Naive thymus-derived CD4-positive, alpha-beta T cell (primary cell): ENCODE measurements around the gene APOC1. TPM values are rescaled to one million over a fixed set of nuclear protein-coding genes. Genes with fewer than 3 reads are reported as not detected.

Source experiments
- ATAC-seq: fragments of 150-1000 bp; cut with Tn5 transposase; 2 replicates; pipeline ENCODE4 v1.10.0; 2021; ENCODE audit warnings: mild to moderate bottlenecking, moderate library complexity
- CTCF ChIA-PET: fragments of 350-600 bp; sonication (Branson Sonifier 250); formaldehyde crosslinking; loops from one replicate; lab custom pipeline; 2021; ENCODE audit warnings: antibody characterized with exemption; lab: Charles Lee
- POLR2A ChIA-PET: fragments of 350-600 bp; sonication (Branson Sonifier 250); formaldehyde crosslinking; loops from one replicate; lab custom pipeline; 2021; ENCODE audit warnings: antibody characterized with exemption, inconsistent platforms; lab: Charles Lee
- DNase-seq, 9 donors: peaks; one replicate each; pipeline versions ENCODE4 v3.0.0 to v3.0.0-alpha.2; 2020 to 2022; ENCODE audit warnings: mixed read lengths in 1 of 9
- H3K27ac ChIP-seq: one replicate; pipeline ENCODE4 v1.7.0; 2013; ENCODE audit warnings: mild to moderate bottlenecking, low read depth, low read length, moderate library complexity
- H3K27me3 ChIP-seq, 2 donors: one replicate each; pipeline ENCODE4 v1.7.0; 2013; ENCODE audit warnings: low read length in 2 of 2, mild to moderate bottlenecking in 2 of 2, moderate library complexity in 2 of 2; ENCODE audit not compliant: control insufficient read depth in 2 of 2, insufficient read depth in 2 of 2
- H3K36me3 ChIP-seq, 3 experiments: 1 replicate in 2 of 3; 2 replicates in 1 of 3; pipeline ENCODE4 v1.7.0; 2013; ENCODE audit warnings: low read length in 3 of 3, mild to moderate bottlenecking in 3 of 3, moderate library complexity in 1 of 3; ENCODE audit not compliant: insufficient read depth in 3 of 3, control insufficient read depth in 2 of 3
- H3K4me1 ChIP-seq, 2 donors: one replicate each; pipeline ENCODE4 v1.7.0; 2013; ENCODE audit warnings: low read length in 2 of 2, mild to moderate bottlenecking in 2 of 2, moderate library complexity in 1 of 2; ENCODE audit not compliant: control insufficient read depth in 2 of 2, insufficient read depth in 2 of 2
- H3K4me3 ChIP-seq: 2 replicates; pipeline ENCODE4 v1.7.0; 2013; ENCODE audit warnings: mild to moderate bottlenecking, low read length
- H3K9me3 ChIP-seq, 3 experiments: 1 replicate in 2 of 3; 2 replicates in 1 of 3; pipeline ENCODE4 v1.7.0; 2013; ENCODE audit warnings: low read length in 3 of 3; ENCODE audit not compliant: control insufficient read depth in 2 of 3
- H3K27ac Mint-ChIP-seq, 9 donors: one replicate each; pipeline ENCODE4 v1.8.0; 2020 to 2022; ENCODE audit warnings: mixed read lengths in 9 of 9, mild to moderate bottlenecking in 8 of 9, moderate library complexity in 5 of 9, inconsistent platforms in 2 of 9
- H3K27me3 Mint-ChIP-seq, 5 donors: one replicate each; pipeline ENCODE4 v1.8.0; 2021 to 2022; ENCODE audit warnings: mixed read lengths in 5 of 5, mild to moderate bottlenecking in 1 of 5
- H3K36me3 Mint-ChIP-seq, 5 donors: one replicate each; pipeline ENCODE4 v1.8.0; 2020 to 2022; ENCODE audit warnings: mixed read lengths in 5 of 5, mild to moderate bottlenecking in 3 of 5, inconsistent platforms in 1 of 5
- H3K4me1 Mint-ChIP-seq, 7 donors: one replicate each; pipeline ENCODE4 v1.8.0; 2020 to 2022; ENCODE audit warnings: mixed read lengths in 7 of 7, mild to moderate bottlenecking in 3 of 7, inconsistent platforms in 1 of 7
- H3K4me3 Mint-ChIP-seq, 10 donors: one replicate each; pipeline ENCODE4 v1.8.0; 2020 to 2022; ENCODE audit warnings: mild to moderate bottlenecking in 10 of 10, mixed read lengths in 10 of 10, moderate library complexity in 6 of 10, inconsistent platforms in 2 of 10
- H3K9me3 Mint-ChIP-seq, 11 donors: one replicate each; pipeline ENCODE4 v1.8.0; 2020 to 2022; ENCODE audit warnings: mixed read lengths in 11 of 11, mild to moderate bottlenecking in 4 of 11, inconsistent platforms in 1 of 11, moderate library complexity in 1 of 11
- intact Hi-C, 2 donors: fragments of 100-400 bp; cut with micrococcal nuclease; formaldehyde crosslinking; loops; one replicate each; pipeline ENCODE4 v1.15.1; 2023
- polyA plus RNA-seq, 2 donors: library from polyadenylated mRNA; unstranded; fragments of 300-500 nt; fragmentation: Illumina TruSeq; gene quantifications; one replicate each; pipeline ENCODE4 v1.2.3, GENCODE V29; 2021
- total RNA-seq, 6 experiments: library from RNA in 5 of 6; stranded (reverse) in 5 of 6; gene quantifications; 1 replicate in 5 of 6; 2 replicates in 1 of 6; pipeline ENCODE4 v1.2.3 and lab custom pipeline; 2021 to 2026

The APOC1 gene
- total and polyA plus RNA-seq, 7 experiments from 2014 or later: 1.7 to 5.2 TPM; not detected in 5

DNA sequence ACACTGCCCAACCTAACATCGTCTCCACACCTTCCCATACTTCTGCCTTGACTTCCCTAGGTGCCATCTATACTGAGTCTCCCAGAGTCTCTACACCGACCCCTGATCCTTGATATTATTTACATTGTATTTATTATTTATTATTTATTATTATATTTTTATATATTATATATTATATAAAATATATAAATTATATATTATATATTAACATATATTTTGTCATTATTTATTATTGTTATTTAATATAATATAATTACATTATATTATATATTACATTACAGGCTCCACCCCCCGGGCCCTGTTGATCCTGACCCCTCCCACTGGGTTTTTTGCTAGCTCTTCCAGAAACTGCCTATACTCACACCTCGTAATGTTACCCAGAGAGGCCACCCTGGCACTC, 41.7 kb upstream of the APOC1 start:
- ChIA-PET POLR2A (no interaction called here), CTCF (interaction anchor here (1.4 kb wide), 1 partner anchor 12 kb away, joined by 5 read pairs; no protein-coding TSS in a partner anchor)
- H3K4me3 ChIP-seq: no peak overlapping the region
- no peaks in the 10 kb centered on the region for H3K4me1 ChIP-seq
- Mint-ChIP-seq H3K9me3 (no peaks in the 10 kb centered on the region), H3K27ac (peak overlapping the region in 1 of 9 donors; percentile 53), H3K36me3 (no peaks in the 10 kb centered on the region), H3K4me3 (no peak overlapping the region), H3K4me1 (peaks cover 3 to 16% (median 8%) of the 10 kb centered on the region in 7 donors), H3K27me3 (no peaks in the 10 kb centered on the region)
- H3K27me3 ChIP-seq: no peaks in the 10 kb centered on the region
- no peaks in the 10 kb centered on the region for H3K36me3 ChIP-seq
- ATAC-seq: no peak
- H3K9me3 ChIP-seq: no peaks in the 10 kb centered on the region
- H3K27ac ChIP-seq: no peak overlapping the region
- no peak for DNase-seq
- intact Hi-C loops: no loop called here

DNA sequence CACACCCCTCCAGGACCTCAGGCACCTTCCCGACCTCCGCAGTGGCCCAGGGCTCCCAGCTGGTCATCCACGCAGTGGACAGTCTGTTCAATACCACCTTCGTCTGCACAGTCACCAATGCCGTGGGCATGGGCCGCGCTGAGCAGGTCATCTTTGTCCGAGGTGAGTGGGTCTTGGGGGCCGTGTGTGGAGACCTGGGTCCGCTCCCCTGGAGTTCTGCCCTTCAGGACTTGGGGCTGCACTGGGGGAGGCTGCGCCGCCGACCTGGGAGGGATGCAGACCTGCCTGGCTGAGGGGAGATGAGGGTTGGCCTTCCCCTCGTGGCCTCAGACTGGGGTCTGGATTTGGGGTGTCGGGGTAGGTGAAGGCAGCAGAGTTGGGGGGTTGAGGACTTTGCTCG, 40.1 kb upstream of the APOC1 start:
- ATAC-seq (no peak), DNase-seq (no peak)
- no peaks in the 10 kb centered on the region for H3K9me3 ChIP-seq
- no peaks in the 10 kb centered on the region for H3K36me3 Mint-ChIP-seq
- H3K4me3 ChIP-seq: no peak overlapping the region
- H3K27me3 Mint-ChIP-seq: no peaks in the 10 kb centered on the region
- H3K27ac ChIP-seq: no peak overlapping the region
- intact Hi-C loops: no loop called here
- H3K4me3 Mint-ChIP-seq: no peak overlapping the region
- H3K4me1 ChIP-seq: no peaks in the 10 kb centered on the region
- H3K9me3 Mint-ChIP-seq: no peaks in the 10 kb centered on the region
- H3K36me3 ChIP-seq: no peaks in the 10 kb centered on the region
- H3K4me1 Mint-ChIP-seq: peaks cover 3 to 12% (median 8%) of the 10 kb centered on the region in 7 donors
- ChIA-PET CTCF (no interaction called here), POLR2A (interaction anchor here (0.6 kb wide), 1 partner anchor 11 kb away, joined by 3 read pairs; no protein-coding TSS in a partner anchor)
- no peaks in the 10 kb centered on the region for H3K27me3 ChIP-seq
- no peak overlapping the region for H3K27ac Mint-ChIP-seq

DNA sequence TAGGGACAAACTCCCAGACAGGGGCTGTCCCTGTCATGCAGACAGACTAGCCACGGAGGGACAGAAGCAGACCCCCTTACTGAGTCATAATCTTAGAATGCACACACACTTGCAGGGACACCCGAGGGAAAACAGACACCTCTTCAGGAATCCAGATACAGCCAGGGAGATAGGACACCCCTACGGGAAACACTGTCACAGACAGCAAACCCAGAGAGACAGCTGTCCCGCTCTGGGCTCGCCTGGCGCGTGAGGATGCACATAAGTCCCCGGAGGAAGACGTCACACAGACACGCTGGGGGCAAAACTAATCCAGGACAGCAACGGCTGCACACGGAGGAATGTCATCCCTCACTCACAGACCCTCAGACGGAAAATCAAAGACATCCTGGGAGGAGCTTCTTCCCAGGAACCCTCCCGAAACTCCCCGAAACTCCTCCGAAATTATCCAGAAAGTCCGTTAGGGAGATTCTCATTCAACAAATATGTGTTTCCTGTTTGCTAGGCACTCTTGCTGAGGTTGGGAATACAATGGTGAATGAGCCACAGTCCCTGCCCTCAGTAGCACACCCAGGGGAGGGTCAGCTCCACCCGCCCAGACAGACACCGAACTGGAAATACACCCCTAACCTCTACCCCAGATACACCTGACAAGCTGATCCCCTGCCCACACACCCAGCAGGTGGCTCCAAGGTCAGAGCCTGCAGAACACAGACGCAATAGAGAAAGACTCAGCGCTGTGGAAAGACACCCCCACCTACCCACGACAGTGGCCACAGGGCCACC, 38.5 kb upstream of the APOC1 start:
- no peaks in the 10 kb centered on the region for H3K27me3 Mint-ChIP-seq
- no peak overlapping the region for H3K4me3 Mint-ChIP-seq
- Histone ChIP-seq H3K4me3 (no peak overlapping the region), H3K27ac (no peak overlapping the region), H3K27me3 (no peaks in the 10 kb centered on the region), H3K4me1 (no peaks in the 10 kb centered on the region), H3K36me3 (no peaks in the 10 kb centered on the region), H3K9me3 (no peaks in the 10 kb centered on the region)
- no peaks in the 10 kb centered on the region for H3K36me3 Mint-ChIP-seq
- no peak for DNase-seq
- POLR2A ChIA-PET: no interaction called here
- CTCF ChIA-PET: no interaction called here
- H3K9me3 Mint-ChIP-seq: no peaks in the 10 kb centered on the region
- H3K27ac Mint-ChIP-seq: peak overlapping the region in 1 of 9 donors; percentile 23
- ATAC-seq: no peak
- H3K4me1 Mint-ChIP-seq: peaks cover 3 to 12% (median 8%) of the 10 kb centered on the region in 7 donors
- intact Hi-C loops: no loop called here

DNA sequence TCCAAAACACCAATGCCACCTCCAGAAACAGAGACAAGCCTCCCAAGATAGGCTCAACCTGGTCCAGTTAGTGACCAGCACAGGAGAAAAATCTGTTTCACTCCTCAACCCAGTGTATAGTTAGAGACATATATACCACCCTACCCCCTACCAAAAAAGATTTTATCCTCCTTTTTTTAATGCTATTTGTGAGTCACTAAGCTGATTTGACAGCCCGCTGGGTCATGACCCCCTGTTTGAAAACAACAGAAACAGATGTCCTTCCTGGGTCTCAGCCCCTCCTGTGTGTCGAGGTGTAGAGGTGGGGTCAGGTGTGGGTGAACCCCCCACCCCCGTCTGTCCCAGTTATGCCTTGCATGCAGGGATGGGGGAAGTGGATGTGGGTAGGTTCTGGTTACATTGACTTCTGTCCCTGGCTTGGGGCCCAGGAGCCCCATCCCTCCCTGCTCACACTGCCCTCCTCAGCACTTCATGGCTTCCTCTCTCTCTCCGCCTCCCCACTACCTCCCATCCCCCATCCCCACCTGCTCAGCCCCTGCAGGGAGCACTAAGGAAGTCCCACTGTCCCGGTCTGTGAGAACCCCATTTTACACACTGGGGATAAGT, 37.4 kb upstream of the APOC1 start:
- H3K27ac ChIP-seq: no peak overlapping the region
- H3K4me1 ChIP-seq: no peaks in the 10 kb centered on the region
- no peaks in the 10 kb centered on the region for H3K27me3 ChIP-seq
- no peaks in the 10 kb centered on the region for H3K36me3 Mint-ChIP-seq
- peaks cover 3 to 12% (median 8%) of the 10 kb centered on the region in 7 donors for H3K4me1 Mint-ChIP-seq
- CTCF ChIA-PET: no interaction called here
- H3K4me3 Mint-ChIP-seq: no peak overlapping the region
- no peaks in the 10 kb centered on the region for H3K9me3 ChIP-seq
- peaks cover 0 to 4% (median 0%) of the 10 kb centered on the region in 5 donors for H3K27me3 Mint-ChIP-seq
- intact Hi-C loops: no loop called here
- DNase-seq: no peak
- POLR2A ChIA-PET: no interaction called here
- peak overlapping the region in 4 of 9 donors; percentile 12 to 73 (median 41) for H3K27ac Mint-ChIP-seq
- no peaks in the 10 kb centered on the region for H3K9me3 Mint-ChIP-seq
- H3K4me3 ChIP-seq: no peak overlapping the region
- ATAC-seq: peak; percentile 26
- H3K36me3 ChIP-seq: no peaks in the 10 kb centered on the region

DNA sequence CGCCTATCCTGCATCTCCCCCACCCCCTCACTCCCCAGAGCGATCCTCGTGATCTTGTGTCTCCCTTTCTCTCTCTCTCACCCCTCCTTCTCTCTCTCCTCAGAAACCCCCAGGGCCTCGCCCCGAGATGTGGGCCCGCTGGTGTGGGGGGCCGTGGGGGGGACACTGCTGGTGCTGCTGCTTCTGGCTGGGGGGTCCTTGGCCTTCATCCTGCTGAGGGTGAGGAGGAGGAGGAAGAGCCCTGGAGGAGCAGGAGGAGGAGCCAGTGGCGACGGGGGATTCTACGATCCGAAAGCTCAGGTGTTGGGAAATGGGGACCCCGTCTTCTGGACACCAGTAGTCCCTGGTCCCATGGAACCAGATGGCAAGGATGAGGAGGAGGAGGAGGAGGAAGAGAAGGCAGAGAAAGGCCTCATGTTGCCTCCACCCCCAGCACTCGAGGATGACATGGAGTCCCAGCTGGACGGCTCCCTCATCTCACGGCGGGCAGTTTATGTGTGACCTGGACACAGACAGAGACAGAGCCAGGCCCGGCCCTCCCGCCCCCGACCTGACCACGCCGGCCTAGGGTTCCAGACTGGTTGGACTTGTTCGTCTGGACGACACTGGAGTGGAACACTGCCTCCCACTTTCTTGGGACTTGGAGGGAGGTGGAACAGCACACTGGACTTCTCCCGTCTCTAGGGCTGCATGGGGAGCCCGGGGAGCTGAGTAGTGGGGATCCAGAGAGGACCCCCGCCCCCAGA, 36.1 kb upstream of the APOC1 start:
- Mint-ChIP-seq H3K9me3 (no peaks in the 10 kb centered on the region), H3K27me3 (peaks cover 0 to 8% (median 0%) of the 10 kb centered on the region in 5 donors), H3K4me3 (no peak overlapping the region), H3K4me1 (peaks cover 3 to 12% (median 7%) of the 10 kb centered on the region in 7 donors), H3K27ac (no peak overlapping the region), H3K36me3 (no peaks in the 10 kb centered on the region)
- H3K36me3 ChIP-seq: no peaks in the 10 kb centered on the region
- ChIA-PET POLR2A (no interaction called here), CTCF (no interaction called here)
- H3K4me3 ChIP-seq: no peak overlapping the region
- no peaks in the 10 kb centered on the region for H3K9me3 ChIP-seq
- H3K27ac ChIP-seq: no peak overlapping the region
- DNase-seq: no peak
- no peak for ATAC-seq
- no peaks in the 10 kb centered on the region for H3K27me3 ChIP-seq
- no peaks in the 10 kb centered on the region for H3K4me1 ChIP-seq
- intact Hi-C loops: no loop called here

DNA sequence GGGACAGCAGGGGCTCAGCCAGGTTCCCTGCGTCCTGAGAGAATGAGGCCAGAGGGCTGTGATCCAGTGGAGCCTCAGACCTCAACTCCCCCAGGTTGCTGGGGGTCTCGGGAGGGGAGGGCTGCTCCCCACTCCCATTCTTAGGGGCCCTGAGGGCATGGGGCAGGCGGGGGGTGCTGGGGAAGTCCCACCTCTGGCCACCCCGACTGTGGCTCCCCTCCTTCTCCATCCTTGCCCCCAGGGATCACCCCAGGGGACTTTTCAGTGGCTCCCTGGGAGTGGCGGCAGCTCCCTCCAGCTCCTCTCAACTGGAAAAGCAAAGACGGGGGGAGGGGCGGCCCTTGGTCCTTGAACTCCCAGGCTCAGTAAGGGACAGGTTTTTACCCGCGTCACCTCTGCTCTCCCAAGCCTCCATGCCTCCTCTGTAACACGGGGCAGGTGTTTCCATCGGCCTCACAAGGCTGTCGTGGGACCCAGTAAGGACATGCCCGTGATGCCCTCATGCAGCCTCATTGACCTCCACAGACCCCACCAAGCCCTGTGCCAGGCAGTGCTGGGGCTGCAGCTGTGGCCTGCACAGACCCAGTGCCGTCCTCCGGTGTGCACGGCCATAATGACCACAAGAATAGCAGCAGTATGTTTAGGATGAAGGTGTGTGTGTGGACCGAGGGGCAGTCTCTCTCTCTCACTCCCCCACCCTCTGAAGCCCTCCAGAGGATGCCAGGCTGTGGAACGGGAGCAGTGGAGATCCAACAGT, 34.9 kb upstream of the APOC1 start:
- no peak for DNase-seq
- no peaks in the 10 kb centered on the region for H3K9me3 Mint-ChIP-seq
- no peaks in the 10 kb centered on the region for H3K4me1 ChIP-seq
- H3K9me3 ChIP-seq: no peaks in the 10 kb centered on the region
- H3K36me3 ChIP-seq: no peaks in the 10 kb centered on the region
- no peaks in the 10 kb centered on the region for H3K36me3 Mint-ChIP-seq
- ChIA-PET CTCF (no interaction called here), POLR2A (no interaction called here)
- no peak overlapping the region for H3K4me3 Mint-ChIP-seq
- H3K4me3 ChIP-seq: no peak overlapping the region
- H3K27me3 Mint-ChIP-seq: peaks cover 0 to 8% (median 0%) of the 10 kb centered on the region in 5 donors
- no peaks in the 10 kb centered on the region for H3K27me3 ChIP-seq
- no peak overlapping the region for H3K27ac Mint-ChIP-seq
- ATAC-seq: no peak
- intact Hi-C loops: no loop called here
- no peak overlapping the region for H3K27ac ChIP-seq
- H3K4me1 Mint-ChIP-seq: peaks cover 3 to 12% (median 7%) of the 10 kb centered on the region in 7 donors
